HG03520 (cell line): ENCODE results near the gene BAHCC1.

Source experiments
- ATAC-seq: cut with Tn5 transposase; IDR thresholded peaks from one replicate; pipeline ENCODE4 v1.9.1; 2021; ENCODE audit warnings: mild to moderate bottlenecking, moderate library complexity; ENCODE audit not compliant: unreplicated experiment

Gene BAHCC1

GRCh38 chr17:81511804-81512561 is 116.7 kb downstream of the BAHCC1 start:
- ATAC-seq = no peak

- ATAC-seq = peak; percentile 37
Measured at GRCh38 chr17:81512562-81513371, 117.5 kb downstream of the BAHCC1 start, which contains the start of gene ACTG1. TSS of gene ACTG1 (minus strand) at chr17:81512799. CDS start at chr17:81512354, 445 bp downstream.

GRCh38 chr17:81513372-81513752 is 118.1 kb downstream of the BAHCC1 start:
- no peak for ATAC-seq

- no peak for ATAC-seq
Measured at GRCh38 chr17:81513753-81514488, 118.7 kb downstream of the BAHCC1 start.

GRCh38 chr17:81514489-81514738 is 119.2 kb downstream of the BAHCC1 start:
- no peak for ATAC-seq

GRCh38 chr17:81514739-81515529 is 119.7 kb downstream of the BAHCC1 start:
- no peak for ATAC-seq

- no peak for ATAC-seq
Measured at GRCh38 chr17:81515530-81516041, 120.3 kb downstream of the BAHCC1 start.
